Neural progenitor cell (in vitro differentiated cells): ENCODE measurements around the gene PHACTR1.

Source experiments
- CTCF ChIP-seq: fragments of 200-600 bp; sonication (generic); IDR thresholded peaks from 2 replicates; pipeline ENCODE4 v1.5.1; 2017; ENCODE audit warnings: antibody characterized with exemption, mild to moderate bottlenecking
- EZH2 ChIP-seq: fragments of 200-600 bp; sonication (generic); IDR thresholded peaks from 2 replicates; pipeline ENCODE4 v1.6.1; 2017; ENCODE audit warnings: antibody characterized with exemption, mild to moderate bottlenecking, moderate library complexity
- EZH2phosphoT487 ChIP-seq: fragments of 200-600 bp; sonication (generic); IDR thresholded peaks from 2 replicates; pipeline ENCODE4 v1.6.1; 2017; ENCODE audit warnings: antibody characterized with exemption

GRCh38 chr6:13280254-13280653 is 563.7 kb downstream of the PHACTR1 start:
- TF ChIP-seq CTCF (no peak), EZH2 (no peak), EZH2phosphoT487 (no peak)
